Uterus (tissue), 4 donors: ENCODE measurements around the gene SPI1. TPM values are rescaled to one million over a fixed set of nuclear protein-coding genes. Genes with fewer than 3 reads are reported as not detected.

Source experiments
- DNase-seq, 2 donors: peaks; one replicate each; pipeline ENCODE4 v3.0.0-alpha.2; 2019 to 2020
- H3K27ac ChIP-seq, 2 donors: fragments of 200-600 bp; sonication (generic); 1 replicate in 1 of 2; 2 replicates in 1 of 2; pipeline ENCODE4 v1.5.1; 2016 to 2018
- H3K27me3 ChIP-seq, 2 donors: fragments of 200-600 bp; sonication (generic); one replicate each; pipeline ENCODE4 v1.5.1; 2018 to 2019; ENCODE audit warnings: control low read depth in 1 of 2
- H3K36me3 ChIP-seq, 2 donors: fragments of 200-600 bp; sonication (generic); one replicate each; pipeline ENCODE4 v1.5.1; 2019; ENCODE audit warnings: control low read depth in 1 of 2
- H3K4me1 ChIP-seq, 2 donors: fragments of 200-600 bp; sonication (generic); one replicate each; pipeline ENCODE4 v1.5.1; 2018 to 2019; ENCODE audit warnings: control low read depth in 1 of 2
- H3K4me3 ChIP-seq, 2 donors: fragments of 200-600 bp; sonication (generic); 1 replicate in 1 of 2; 2 replicates in 1 of 2; pipeline ENCODE4 v1.5.1; 2018 to 2019; ENCODE audit warnings: mild to moderate bottlenecking in 1 of 2
- H3K9me3 ChIP-seq, 2 donors: fragments of 200-600 bp; sonication (generic); one replicate each; pipeline ENCODE4 v1.5.1; 2019; ENCODE audit warnings: control low read depth in 1 of 2
- CTCF ChIP-seq, 4 experiments: fragments of 200-600 bp in 2 of 4; fragments of 450-650 bp in 2 of 4; sonication (generic) in 2 of 4; IDR thresholded peaks; one replicate each; pipeline ENCODE4 v1.5.1; 2016 to 2019; ENCODE audit warnings: antibody characterized with exemption in 4 of 4, mild to moderate bottlenecking in 2 of 4, moderate library complexity in 1 of 4
- POLR2A ChIP-seq, 2 donors: fragments of 450-650 bp; IDR thresholded peaks; one replicate each; pipeline ENCODE4 v1.6.1; 2016; ENCODE audit warnings: antibody characterized with exemption in 2 of 2, mild to moderate bottlenecking in 1 of 2, moderate library complexity in 1 of 2
- intact Hi-C: fragments of 100-400 bp; cut with DNase I; formaldehyde crosslinking; loops from one replicate; pipeline ENCODE4 v1.15.1; 2023; ENCODE audit warnings: low total_unique reads
- total RNA-seq, 4 donors: library from RNA; depleted of rRNA in 3 of 4; stranded (reverse); fragments of >200 nt in 3 of 4; gene quantifications; one replicate each; pipeline versions ENCODE4 v1.1.0 to v1.2.4, GENCODE V29; 2014 to 2023
- donor health status: DM: yes; HTN: yes; CAD: no.

Gene SPI1
- total RNA-seq, 4 donors from 2014 or later: 4.9 to 9.7 (median 7.6) TPM

GRCh38 chr11:47384498-47384897, 6.2 kb upstream of the SPI1 start:
- intact Hi-C loops: no loop called here

GRCh38 chr11:47383071-47383470, 4.7 kb upstream of the SPI1 start:
- Histone ChIP-seq H3K4me3 (no peak overlapping the region), H3K27me3 (no peaks in the 10 kb centered on the region), H3K27ac (no peak overlapping the region), H3K4me1 (no peaks in the 10 kb centered on the region), H3K36me3 (no peaks in the 10 kb centered on the region), H3K9me3 (no peaks in the 10 kb centered on the region)
- DNase-seq: no peak
- TF ChIP-seq CTCF (IDR thresholded peaks at IDR 0.05) (no peak), POLR2A (IDR thresholded peaks at IDR 0.05) (no peak)
- intact Hi-C loops: no loop called here

More at GRCh38 chr11:47384498-47384897, 6.2 kb upstream of the SPI1 start:
- Histone ChIP-seq H3K27ac (no peak overlapping the region), H3K4me3 (no peak overlapping the region), H3K27me3 (no peaks in the 10 kb centered on the region), H3K9me3 (no peaks in the 10 kb centered on the region), H3K4me1 (no peaks in the 10 kb centered on the region), H3K36me3 (no peaks in the 10 kb centered on the region)
- TF ChIP-seq POLR2A (IDR thresholded peaks at IDR 0.05): no peak
- TF ChIP-seq CTCF (IDR thresholded peaks at IDR 0.05): no peak
- DNase-seq: no peak

DNA sequence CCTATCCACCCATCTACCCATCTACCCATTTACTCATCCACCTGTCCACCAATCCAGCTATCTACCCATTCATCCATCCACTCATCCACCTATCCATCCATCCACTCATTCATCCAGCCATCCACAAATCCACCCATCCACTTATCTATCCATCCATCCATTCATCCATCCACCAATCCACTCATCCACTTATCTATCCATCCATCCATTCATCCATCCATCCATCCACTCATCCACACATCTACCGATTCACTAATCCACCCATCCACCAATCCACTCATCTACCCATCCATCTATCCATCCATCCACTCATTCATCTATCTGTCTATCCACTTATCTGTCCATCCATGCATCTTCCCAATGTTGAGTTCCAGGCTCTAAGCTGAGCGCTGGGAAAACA, 1.7 kb upstream of the SPI1 start:
- Histone ChIP-seq H3K27me3 (no peaks in the 10 kb centered on the region), H3K27ac (no peak overlapping the region), H3K4me3 (no peak overlapping the region), H3K36me3 (no peaks in the 10 kb centered on the region), H3K9me3 (no peaks in the 10 kb centered on the region), H3K4me1 (no peaks in the 10 kb centered on the region)
- intact Hi-C loops: no loop called here
- no peak for DNase-seq
- TF ChIP-seq CTCF (IDR thresholded peaks at IDR 0.05) (no peak), POLR2A (IDR thresholded peaks at IDR 0.05) (no peak)

GRCh38 chr11:47379317-47379716, 970 bp upstream of the SPI1 start:
- DNase-seq: no peak
- Histone ChIP-seq H3K4me1 (no peaks in the 10 kb centered on the region), H3K4me3 (no peak overlapping the region), H3K27ac (no peak overlapping the region), H3K36me3 (no peaks in the 10 kb centered on the region), H3K9me3 (no peaks in the 10 kb centered on the region), H3K27me3 (no peaks in the 10 kb centered on the region)
- TF ChIP-seq POLR2A (IDR thresholded peaks at IDR 0.05) (no peak), CTCF (IDR thresholded peaks at IDR 0.05) (no peak)
- intact Hi-C loops: loop anchor here (10.0 kb wide), 1 partner anchor 465 kb away; the partner anchor contains the start of gene NUP160

- Histone ChIP-seq H3K27me3 (no peaks in the 10 kb centered on the region), H3K36me3 (no peaks in the 10 kb centered on the region), H3K4me1 (no peaks in the 10 kb centered on the region), H3K27ac (no peak overlapping the region), H3K9me3 (no peaks in the 10 kb centered on the region), H3K4me3 (no peak overlapping the region)
- TF ChIP-seq CTCF (IDR thresholded peaks at IDR 0.05) (no peak), POLR2A (IDR thresholded peaks at IDR 0.05) (no peak)
- intact Hi-C loops: loop anchor here (10.0 kb wide), 1 partner anchor 466 kb away; the partner anchor contains the start of gene NUP160
- DNase-seq: no peak
These were observed 456 bp upstream of the SPI1 start for GRCh38 chr11:47378836-47379170.
